ENCODE results near the gene SBNO1. TPM values are rescaled to one million over a fixed set of nuclear protein-coding genes. Genes with fewer than 3 reads are reported as not detected.

The SBNO1 gene
- total RNA-seq, 1 experiment from 2014 or later = 60.8 TPM

GRCh38 chr12:123269896-123270213, 94.8 kb downstream of the SBNO1 start:
- CTCF ChIA-PET = interaction anchor here (1.5 kb wide), 1 partner anchor 32 kb away, joined by 4 read pairs; no protein-coding TSS in a partner anchor
- peak overlapping the region; percentile 78 for H3K4me3 Mint-ChIP-seq (ENCODE audit: low read depth, unreplicated experiment)
- H3K27ac Mint-ChIP-seq (ENCODE audit: unreplicated experiment) = peak overlapping the region; percentile 52

GRCh38 chr12:123269395-123269892, 95.2 kb downstream of the SBNO1 start:
- peaks cover 33% of the 10 kb centered on the region for H3K36me3 Mint-ChIP-seq (ENCODE audit: insufficient read depth, unreplicated experiment)
- H3K27ac Mint-ChIP-seq (ENCODE audit: unreplicated experiment) = peak overlapping the region; percentile 52
- BruUV-seq (replicated peaks) = no TSS peak
- TF ChIP-seq CTCF (IDR thresholded peaks at IDR 0.05; ENCODE audit: unreplicated experiment) = no peak
- CTCF ChIA-PET = interaction anchor here (0.7 to 1.5 kb wide), 2 partner anchors 31 to 93 kb away, joined by 3 to 4 read pairs; no protein-coding TSS in a partner anchor
- DNase-seq = no peak
- H3K27me3 Mint-ChIP-seq (ENCODE audit: unreplicated experiment) = no peaks in the 10 kb centered on the region
- no peaks in the 10 kb centered on the region for H3K9me3 Mint-ChIP-seq (ENCODE audit: low read depth, unreplicated experiment)
- peak overlapping the region; percentile 78 for H3K4me3 Mint-ChIP-seq (ENCODE audit: low read depth, unreplicated experiment)
- intact Hi-C loops (cut with micrococcal nuclease; ENCODE audit: unreplicated experiment) = no loop called here
- H3K4me1 Mint-ChIP-seq (ENCODE audit: low read depth, unreplicated experiment) = no peaks in the 10 kb centered on the region

More at GRCh38 chr12:123269896-123270213, 94.8 kb downstream of the SBNO1 start:
- BruUV-seq (replicated peaks) = no TSS peak
- Mint-ChIP-seq H3K4me1 (ENCODE audit: low read depth, unreplicated experiment) (no peaks in the 10 kb centered on the region), H3K27me3 (ENCODE audit: unreplicated experiment) (no peaks in the 10 kb centered on the region), H3K9me3 (ENCODE audit: low read depth, unreplicated experiment) (no peaks in the 10 kb centered on the region), H3K36me3 (ENCODE audit: insufficient read depth, unreplicated experiment) (peaks cover 29% of the 10 kb centered on the region)
- TF ChIP-seq CTCF (IDR thresholded peaks at IDR 0.05; ENCODE audit: unreplicated experiment) = no peak
- DNase-seq = no peak
- intact Hi-C loops (cut with micrococcal nuclease; ENCODE audit: unreplicated experiment) = no loop called here

GRCh38 chr12:123268850-123269249, 95.8 kb downstream of the SBNO1 start:
- TF ChIP-seq CTCF (IDR thresholded peaks at IDR 0.05; ENCODE audit: unreplicated experiment) = no peak
- Mint-ChIP-seq H3K27me3 (ENCODE audit: unreplicated experiment) (no peaks in the 10 kb centered on the region), H3K27ac (ENCODE audit: unreplicated experiment) (no peak overlapping the region), H3K4me1 (ENCODE audit: low read depth, unreplicated experiment) (no peaks in the 10 kb centered on the region), H3K36me3 (ENCODE audit: insufficient read depth, unreplicated experiment) (peaks cover 37% of the 10 kb centered on the region), H3K9me3 (ENCODE audit: low read depth, unreplicated experiment) (no peaks in the 10 kb centered on the region), H3K4me3 (ENCODE audit: low read depth, unreplicated experiment) (peak overlapping the region; percentile 78)
- no TSS peak for BruUV-seq (replicated peaks)
- no peak for DNase-seq
- CTCF ChIA-PET = interaction anchor here (0.7 to 1.5 kb wide), 2 partner anchors 31 to 92 kb away, joined by 3 to 4 read pairs; no protein-coding TSS in a partner anchor
- intact Hi-C loops (cut with micrococcal nuclease; ENCODE audit: unreplicated experiment) = no loop called here

GRCh38 chr12:123267991-123268843, 96.4 kb downstream of the SBNO1 start:
- Mint-ChIP-seq H3K27me3 (ENCODE audit: unreplicated experiment) (no peaks in the 10 kb centered on the region), H3K27ac (ENCODE audit: unreplicated experiment) (no peak overlapping the region), H3K4me3 (ENCODE audit: low read depth, unreplicated experiment) (no peak overlapping the region), H3K36me3 (ENCODE audit: insufficient read depth, unreplicated experiment) (peaks cover 42% of the 10 kb centered on the region), H3K4me1 (ENCODE audit: low read depth, unreplicated experiment) (no peaks in the 10 kb centered on the region), H3K9me3 (ENCODE audit: low read depth, unreplicated experiment) (no peaks in the 10 kb centered on the region)
- DNase-seq = no peak
- TF ChIP-seq CTCF (IDR thresholded peaks at IDR 0.05; ENCODE audit: unreplicated experiment) = no peak
- no TSS peak for BruUV-seq (replicated peaks)
- intact Hi-C loops (cut with micrococcal nuclease; ENCODE audit: unreplicated experiment) = no loop called here
- CTCF ChIA-PET = interaction anchor here (0.7 kb wide), 1 partner anchor 8 kb away, joined by 3 read pairs; no protein-coding TSS in a partner anchor

Data from Calu3 (cell line).